ENCODE results near the gene ORC2.

The ORC2 gene

DNA sequence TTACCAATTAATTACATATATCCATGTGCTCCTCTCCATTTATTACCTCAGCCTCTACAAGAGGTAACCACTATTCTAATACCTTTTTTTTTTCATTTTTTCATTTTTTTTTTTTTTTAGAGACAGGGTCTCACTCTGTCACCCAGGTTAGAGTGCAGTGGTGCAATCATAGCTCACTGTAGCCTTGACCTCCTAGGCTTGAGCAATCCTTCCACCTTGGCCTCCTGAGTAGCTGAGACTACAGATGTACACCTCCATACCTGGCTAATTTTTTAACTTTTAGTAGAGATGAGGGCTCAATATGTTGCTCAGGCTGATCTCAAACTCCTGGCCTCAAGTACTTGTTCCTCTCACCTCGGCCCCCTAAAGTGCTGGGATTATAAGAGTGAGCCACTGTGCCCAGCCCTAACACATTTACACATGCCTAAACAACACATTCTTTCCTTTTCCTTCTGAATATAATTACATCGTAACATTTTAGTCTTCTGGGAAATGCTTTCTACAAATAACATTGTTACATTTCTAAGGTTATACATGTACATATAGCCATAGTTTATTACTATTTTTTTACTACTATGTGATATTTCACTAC lies 85.1 kb downstream of the ORC2 start:
- Histone ChIP-seq H3K4me1 (ENCODE audit: control insufficient read depth in 1 of 2, insufficient read depth in 2 of 2, low read length in 2 of 2) (no peaks in the 10 kb centered on the region), H3K27me3 (ENCODE audit: low read depth, low read length) (no peaks in the 10 kb centered on the region), H3K36me3 (ENCODE audit: control insufficient read depth in 1 of 2, insufficient read depth in 2 of 2, low read length in 2 of 2) (peaks cover 33 to 64% of the 10 kb centered on the region in 2 donors), H3K27ac (ENCODE audit: low read length) (no peak overlapping the region), H3K9me3 (ENCODE audit: control insufficient read depth in 1 of 2, low read length in 2 of 2) (no peaks in the 10 kb centered on the region), H3K4me3 (ENCODE audit: low read depth in 1 of 2, low read length in 2 of 2) (no peak overlapping the region)

GRCh38 chr2:200877443-200877842 lies 86.0 kb downstream of the ORC2 start:
- Histone ChIP-seq H3K9me3 (ENCODE audit: control insufficient read depth in 1 of 2, low read length in 2 of 2) (no peaks in the 10 kb centered on the region), H3K4me1 (ENCODE audit: control insufficient read depth in 1 of 2, insufficient read depth in 2 of 2, low read length in 2 of 2) (no peaks in the 10 kb centered on the region), H3K27ac (ENCODE audit: low read length) (no peak overlapping the region), H3K36me3 (ENCODE audit: control insufficient read depth in 1 of 2, insufficient read depth in 2 of 2, low read length in 2 of 2) (peaks cover 32 to 65% of the 10 kb centered on the region in 2 donors), H3K27me3 (ENCODE audit: low read depth, low read length) (no peaks in the 10 kb centered on the region), H3K4me3 (ENCODE audit: low read depth in 1 of 2, low read length in 2 of 2) (no peak overlapping the region)

DNA sequence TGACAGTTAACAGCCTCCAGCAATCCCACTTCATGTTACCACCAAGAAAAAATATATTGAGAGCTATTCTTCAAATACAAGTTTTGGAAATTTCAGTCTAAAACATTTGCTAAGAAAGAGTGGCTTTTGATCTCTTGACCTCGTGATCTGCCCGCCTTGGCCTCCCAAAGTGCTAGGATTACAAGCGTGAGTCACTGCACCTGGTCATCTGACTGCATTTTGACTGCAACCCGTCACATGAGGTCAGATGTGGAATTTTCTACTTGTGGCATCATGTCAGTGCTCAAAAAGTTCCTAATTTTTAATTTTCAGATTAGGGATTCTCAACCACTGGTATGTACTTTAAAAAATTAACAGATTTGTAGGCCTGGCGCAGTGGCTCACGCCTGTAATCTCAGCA lies 89.9 kb downstream of the ORC2 start:
- Histone ChIP-seq H3K4me3 (ENCODE audit: low read depth in 1 of 2, low read length in 2 of 2) (no peak overlapping the region), H3K9me3 (ENCODE audit: control insufficient read depth in 1 of 2, low read length in 2 of 2) (no peaks in the 10 kb centered on the region), H3K36me3 (ENCODE audit: control insufficient read depth in 1 of 2, insufficient read depth in 2 of 2, low read length in 2 of 2) (peaks cover 10 to 46% of the 10 kb centered on the region in 2 donors), H3K4me1 (ENCODE audit: control insufficient read depth in 1 of 2, insufficient read depth in 2 of 2, low read length in 2 of 2) (no peaks in the 10 kb centered on the region), H3K27ac (ENCODE audit: low read length) (no peak overlapping the region), H3K27me3 (ENCODE audit: low read depth, low read length) (no peaks in the 10 kb centered on the region)

DNA sequence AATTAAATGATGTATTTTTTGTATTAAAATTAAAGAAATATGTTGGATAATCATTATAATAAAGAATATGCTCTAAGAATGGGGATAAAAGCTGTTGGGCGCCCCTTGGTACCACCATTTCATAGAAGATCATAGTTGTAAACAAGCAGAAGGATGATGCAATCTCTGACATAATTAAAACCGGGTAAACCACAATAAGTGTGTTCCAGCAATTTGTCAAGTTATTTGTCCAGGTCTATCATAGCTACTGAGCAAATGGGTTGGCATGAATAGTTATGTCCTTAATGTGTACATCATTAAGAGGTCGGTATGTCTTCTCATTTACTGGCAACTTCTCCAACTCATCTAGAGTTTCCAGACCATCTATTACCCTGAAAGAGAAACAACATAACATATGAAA lies 92.3 kb downstream of the ORC2 start:
- H3K9me3 ChIP-seq (ENCODE audit: control insufficient read depth in 1 of 2, low read length in 2 of 2): no peaks in the 10 kb centered on the region
- H3K36me3 ChIP-seq (ENCODE audit: control insufficient read depth in 1 of 2, insufficient read depth in 2 of 2, low read length in 2 of 2): peaks cover 3 to 32% of the 10 kb centered on the region in 2 donors
- H3K4me1 ChIP-seq (ENCODE audit: control insufficient read depth in 1 of 2, insufficient read depth in 2 of 2, low read length in 2 of 2): no peaks in the 10 kb centered on the region
- H3K4me3 ChIP-seq (ENCODE audit: low read depth in 1 of 2, low read length in 2 of 2): no peak overlapping the region
- H3K27me3 ChIP-seq (ENCODE audit: low read depth, low read length): no peaks in the 10 kb centered on the region
- no peak overlapping the region for H3K27ac ChIP-seq (ENCODE audit: low read length)

DNA sequence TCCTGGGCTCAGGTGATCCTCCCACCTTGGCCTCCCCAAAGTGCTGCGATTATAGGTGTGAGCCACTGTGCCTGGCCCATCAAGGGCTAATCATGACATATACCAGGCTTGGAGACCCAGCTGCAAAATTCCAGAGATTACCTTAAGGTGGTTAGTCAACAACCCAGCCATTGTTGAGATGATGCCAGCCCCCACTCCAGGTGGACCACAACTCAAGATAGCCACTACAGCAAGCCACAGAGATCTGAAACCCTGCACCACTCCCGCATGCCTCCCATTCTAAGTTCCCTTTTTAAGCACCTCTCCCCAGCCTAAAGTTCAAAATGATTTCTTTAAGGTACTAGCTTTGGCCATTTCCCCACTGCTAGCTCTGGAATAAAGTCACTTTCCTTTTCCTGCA lies 94.4 kb downstream of the ORC2 start:
- H3K27ac ChIP-seq (ENCODE audit: low read length): no peak overlapping the region
- H3K36me3 ChIP-seq (ENCODE audit: control insufficient read depth in 1 of 2, insufficient read depth in 2 of 2, low read length in 2 of 2): peaks cover 3 to 20% of the 10 kb centered on the region in 2 donors
- no peaks in the 10 kb centered on the region for H3K9me3 ChIP-seq (ENCODE audit: control insufficient read depth in 1 of 2, low read length in 2 of 2)
- H3K27me3 ChIP-seq (ENCODE audit: low read depth, low read length): no peaks in the 10 kb centered on the region
- peaks cover 0 to 3% of the 10 kb centered on the region in 2 donors for H3K4me1 ChIP-seq (ENCODE audit: control insufficient read depth in 1 of 2, insufficient read depth in 2 of 2, low read length in 2 of 2)
- no peak overlapping the region for H3K4me3 ChIP-seq (ENCODE audit: low read depth in 1 of 2, low read length in 2 of 2)

DNA sequence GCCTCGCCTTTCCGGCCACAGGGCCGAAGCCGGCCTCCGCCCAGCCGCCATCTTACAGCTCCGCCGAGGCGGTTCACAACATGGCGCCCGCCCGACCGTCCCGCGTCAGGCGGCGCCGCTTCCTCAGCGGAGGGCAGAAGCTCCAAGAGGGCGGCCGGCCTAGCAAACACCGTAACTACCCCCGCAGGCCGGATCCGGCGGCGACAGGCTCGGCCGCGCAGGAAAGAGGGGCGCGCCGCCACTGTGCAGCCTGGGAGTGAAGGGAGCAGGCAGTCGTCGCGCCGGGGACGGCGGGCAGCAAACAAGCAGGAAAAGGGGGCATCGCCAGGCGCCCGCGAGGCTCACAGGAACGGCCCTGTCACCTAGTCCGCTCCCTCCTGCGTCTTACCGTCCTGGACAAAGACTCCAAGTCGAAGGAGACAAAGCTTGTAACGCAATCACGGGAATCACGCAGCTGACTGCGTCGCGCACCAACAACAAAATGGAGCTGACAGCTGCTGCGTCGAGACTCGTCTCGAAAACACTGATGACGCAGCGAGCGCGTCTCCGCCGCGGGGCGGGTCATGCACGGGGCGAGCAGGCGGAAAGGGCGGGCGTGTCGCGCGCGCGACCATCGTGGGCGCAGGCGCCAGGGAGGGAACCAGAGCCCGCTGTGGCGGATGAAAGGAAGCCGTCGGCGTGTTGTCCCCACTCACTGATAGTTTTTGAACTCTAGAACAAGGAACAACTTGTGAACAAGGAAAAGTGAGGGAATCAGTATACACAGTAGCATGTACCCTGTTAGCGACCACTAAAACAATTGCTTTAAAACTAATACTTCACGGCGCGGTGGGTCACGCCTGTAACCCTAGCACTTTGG lies 99.1 kb downstream of the ORC2 start, which contains the start of gene CLK1:
CLK1 (minus strand) TSS at position 483 of the 859 bp plus-strand sequence. CDS start 2,796 bp downstream, outside the sequence.
- Histone ChIP-seq H3K27me3 (ENCODE audit: low read depth, low read length) (no peaks in the 10 kb centered on the region), H3K36me3 (ENCODE audit: control insufficient read depth in 1 of 2, insufficient read depth in 2 of 2, low read length in 2 of 2) (peaks cover 9 to 22% of the 10 kb centered on the region in 2 donors), H3K9me3 (ENCODE audit: control insufficient read depth in 1 of 2, low read length in 2 of 2) (no peaks in the 10 kb centered on the region), H3K4me3 (ENCODE audit: low read depth in 1 of 2, low read length in 2 of 2) (peak within 1 kb of the TSS; percentile 87 to 99), H3K4me1 (ENCODE audit: control insufficient read depth in 1 of 2, insufficient read depth in 2 of 2, low read length in 2 of 2) (peaks cover 5 to 27% of the 10 kb centered on the region in 2 donors), H3K27ac (ENCODE audit: low read length) (peak within 1 kb of the TSS; percentile 100)

GRCh38 chr2:200863782-200864175 lies 99.7 kb downstream of the ORC2 start:
- Histone ChIP-seq H3K36me3 (ENCODE audit: control insufficient read depth in 1 of 2, insufficient read depth in 2 of 2, low read length in 2 of 2) (peaks cover 16 to 29% of the 10 kb centered on the region in 2 donors), H3K4me1 (ENCODE audit: control insufficient read depth in 1 of 2, insufficient read depth in 2 of 2, low read length in 2 of 2) (peaks cover 9 to 33% of the 10 kb centered on the region in 2 donors), H3K4me3 (ENCODE audit: low read depth in 1 of 2, low read length in 2 of 2) (peak overlapping the region; percentile 87 to 99), H3K9me3 (ENCODE audit: control insufficient read depth in 1 of 2, low read length in 2 of 2) (no peaks in the 10 kb centered on the region), H3K27me3 (ENCODE audit: low read depth, low read length) (no peaks in the 10 kb centered on the region), H3K27ac (ENCODE audit: low read length) (peak overlapping the region; percentile 100)

DNA sequence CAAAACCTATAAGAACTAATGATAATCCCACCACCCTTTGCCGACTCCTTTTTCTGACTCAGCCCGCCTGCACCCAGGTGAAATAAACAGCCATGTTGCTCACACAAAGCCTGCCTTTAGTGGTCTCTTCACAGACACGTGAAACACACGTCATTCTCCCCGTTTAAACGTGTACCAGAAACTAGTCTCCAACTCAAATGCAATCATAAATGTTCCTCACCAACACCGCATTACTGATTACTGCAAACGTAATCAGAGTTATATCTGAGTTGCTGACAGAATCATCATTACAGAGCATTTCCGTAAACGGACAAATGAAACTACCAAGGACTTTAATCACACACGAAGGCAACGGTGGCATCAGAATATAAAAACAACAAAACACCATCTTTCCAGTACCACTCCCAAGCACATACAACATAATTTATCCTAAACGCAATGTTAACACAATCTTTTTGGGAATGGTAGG lies 100.9 kb downstream of the ORC2 start:
- peaks cover 9 to 44% of the 10 kb centered on the region in 2 donors for H3K4me1 ChIP-seq (ENCODE audit: control insufficient read depth in 1 of 2, insufficient read depth in 2 of 2, low read length in 2 of 2)
- H3K36me3 ChIP-seq (ENCODE audit: control insufficient read depth in 1 of 2, insufficient read depth in 2 of 2, low read length in 2 of 2): peaks cover 28 to 41% of the 10 kb centered on the region in 2 donors
- H3K9me3 ChIP-seq (ENCODE audit: control insufficient read depth in 1 of 2, low read length in 2 of 2): no peaks in the 10 kb centered on the region
- no peaks in the 10 kb centered on the region for H3K27me3 ChIP-seq (ENCODE audit: low read depth, low read length)
- peak overlapping the region; percentile 100 for H3K27ac ChIP-seq (ENCODE audit: low read length)
- peak overlapping the region; percentile 87 to 99 for H3K4me3 ChIP-seq (ENCODE audit: low read depth in 1 of 2, low read length in 2 of 2)

DNA sequence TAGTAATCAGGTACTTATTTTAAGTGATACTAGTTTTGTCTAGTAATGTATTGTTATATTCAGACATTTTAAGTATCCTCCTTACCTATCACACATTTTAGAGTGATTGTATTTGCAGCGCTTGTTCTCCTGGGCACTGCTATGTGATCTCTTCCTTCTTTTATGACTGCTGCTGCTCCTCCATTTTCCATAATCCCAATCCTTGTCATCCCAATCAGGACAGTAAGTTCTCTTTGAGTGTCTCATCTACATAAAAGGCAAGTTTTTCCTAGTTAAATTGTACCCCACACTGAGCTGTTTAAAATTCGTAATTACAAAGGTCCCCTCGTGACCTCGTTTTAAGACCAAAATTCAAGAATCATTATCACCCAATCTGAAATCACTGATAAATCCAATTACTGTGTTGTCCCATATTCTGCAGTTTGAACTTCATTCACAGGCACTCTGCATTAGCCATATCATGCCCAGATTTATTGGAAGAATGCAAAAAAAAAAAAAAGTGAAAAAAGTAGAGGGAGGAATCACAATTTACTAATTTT lies 101.8 kb downstream of the ORC2 start:
- H3K4me1 ChIP-seq (ENCODE audit: control insufficient read depth in 1 of 2, insufficient read depth in 2 of 2, low read length in 2 of 2): peaks cover 9 to 49% of the 10 kb centered on the region in 2 donors
- H3K27me3 ChIP-seq (ENCODE audit: low read depth, low read length): no peaks in the 10 kb centered on the region
- no peaks in the 10 kb centered on the region for H3K9me3 ChIP-seq (ENCODE audit: control insufficient read depth in 1 of 2, low read length in 2 of 2)
- H3K36me3 ChIP-seq (ENCODE audit: control insufficient read depth in 1 of 2, insufficient read depth in 2 of 2, low read length in 2 of 2): peaks cover 35 to 49% of the 10 kb centered on the region in 2 donors
- H3K4me3 ChIP-seq (ENCODE audit: low read depth in 1 of 2, low read length in 2 of 2): peak overlapping the region; percentile 87 to 99
- H3K27ac ChIP-seq (ENCODE audit: low read length): peak overlapping the region; percentile 52

DNA sequence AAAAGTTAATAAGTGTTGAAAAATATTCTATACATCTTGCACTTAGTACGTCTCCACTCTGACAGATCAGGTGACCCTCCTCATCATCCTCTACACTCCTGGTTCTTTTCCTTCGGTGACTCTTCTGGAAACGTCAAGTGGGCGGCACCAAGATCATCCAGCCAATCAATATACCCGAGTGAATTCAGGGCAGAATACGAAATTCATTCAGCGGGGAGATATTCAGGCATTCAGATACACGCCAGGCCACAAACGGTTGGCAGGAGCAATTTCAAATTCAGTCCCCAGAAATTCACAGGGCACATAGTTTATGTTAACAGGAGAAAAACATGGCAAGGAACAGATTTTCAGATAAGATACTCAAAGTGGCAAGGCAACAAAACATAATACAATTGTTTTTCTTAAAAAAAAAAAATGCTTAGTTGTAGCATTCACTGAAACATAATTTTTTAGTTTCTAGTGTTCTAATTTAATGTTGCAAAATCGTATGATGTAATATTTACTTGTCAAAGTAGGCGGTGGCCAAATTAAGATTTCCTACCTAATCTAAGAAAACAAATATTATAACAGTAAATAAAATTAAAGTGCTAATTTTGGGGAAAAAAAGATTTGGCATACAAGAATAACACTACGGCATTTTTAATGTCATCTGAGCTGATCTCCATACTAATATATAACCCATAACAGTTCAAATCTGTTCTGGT lies 103.2 kb downstream of the ORC2 start:
- Histone ChIP-seq H3K9me3 (ENCODE audit: control insufficient read depth in 1 of 2, low read length in 2 of 2) (no peaks in the 10 kb centered on the region), H3K27ac (ENCODE audit: low read length) (peak overlapping the region; percentile 52), H3K36me3 (ENCODE audit: control insufficient read depth in 1 of 2, insufficient read depth in 2 of 2, low read length in 2 of 2) (peaks cover 39 to 64% of the 10 kb centered on the region in 2 donors), H3K27me3 (ENCODE audit: low read depth, low read length) (no peaks in the 10 kb centered on the region), H3K4me1 (ENCODE audit: control insufficient read depth in 1 of 2, insufficient read depth in 2 of 2, low read length in 2 of 2) (peaks cover 9 to 48% of the 10 kb centered on the region in 2 donors), H3K4me3 (ENCODE audit: low read depth in 1 of 2, low read length in 2 of 2) (peak overlapping the region; percentile 87 to 99)
